KOPT-K1 (cell line): Measurements from ENCODE around the gene OGFRL1.

Source experiments
- H3K27ac ChIP-seq: fragments of 200-600 bp; sonication (generic); 2 replicates; pipeline ENCODE4 v1.5.1; 2016; ENCODE audit warnings: antibody characterized with exemption, mild to moderate bottlenecking, low read depth, low read length; ENCODE audit not compliant: poor library complexity, severe bottlenecking
- H3K36me3 ChIP-seq: fragments of 200-600 bp; sonication (generic); 2 replicates; pipeline ENCODE4 v1.5.1; 2017; ENCODE audit warnings: antibody characterized with exemption, mild to moderate bottlenecking, low read length, moderate library complexity; ENCODE audit not compliant: insufficient read depth
- H3K9me3 ChIP-seq: fragments of 200-600 bp; sonication (generic); 2 replicates; pipeline ENCODE4 v1.5.1; 2017; ENCODE audit warnings: antibody characterized with exemption, low read length, mild to moderate bottlenecking; ENCODE audit not compliant: insufficient read depth, poor library complexity, severe bottlenecking

Gene OGFRL1

DNA sequence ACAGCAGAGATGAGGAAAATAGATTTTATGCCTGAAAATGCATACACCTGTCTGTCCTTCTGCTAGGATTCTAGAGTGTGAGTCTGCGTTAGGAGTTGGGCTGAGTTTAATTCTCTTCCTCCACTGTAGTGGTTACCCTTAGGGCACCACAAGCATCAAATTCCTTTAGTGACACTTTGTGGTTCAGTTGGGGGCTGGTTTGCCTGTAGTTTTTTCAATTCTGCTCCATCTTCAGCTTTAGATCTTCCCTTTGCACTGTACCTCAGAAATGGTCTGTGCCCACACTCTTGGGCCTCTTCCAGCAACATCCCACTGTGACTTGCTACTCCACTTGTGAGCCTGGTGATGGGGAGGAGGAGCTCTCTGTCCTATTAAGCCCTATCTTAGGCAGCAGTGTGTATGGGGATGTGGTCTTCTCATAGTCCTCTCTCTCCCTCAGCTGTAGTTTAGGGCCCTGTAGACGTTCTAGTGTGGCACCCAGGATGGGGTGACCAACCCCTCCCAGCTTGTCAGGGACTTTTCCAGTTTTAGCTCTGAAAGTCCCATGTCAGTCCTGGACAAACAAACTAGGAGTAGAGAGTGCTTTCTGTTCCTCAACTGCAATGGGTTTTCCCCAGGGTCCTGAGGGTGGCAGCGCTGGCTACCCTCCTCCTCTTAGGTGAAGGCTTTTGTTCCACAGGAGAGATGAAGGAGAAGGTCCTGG, 19.7 kb upstream of the OGFRL1 start:
- Histone ChIP-seq H3K27ac (no peak overlapping the region), H3K36me3 (no peaks in the 10 kb centered on the region)

DNA sequence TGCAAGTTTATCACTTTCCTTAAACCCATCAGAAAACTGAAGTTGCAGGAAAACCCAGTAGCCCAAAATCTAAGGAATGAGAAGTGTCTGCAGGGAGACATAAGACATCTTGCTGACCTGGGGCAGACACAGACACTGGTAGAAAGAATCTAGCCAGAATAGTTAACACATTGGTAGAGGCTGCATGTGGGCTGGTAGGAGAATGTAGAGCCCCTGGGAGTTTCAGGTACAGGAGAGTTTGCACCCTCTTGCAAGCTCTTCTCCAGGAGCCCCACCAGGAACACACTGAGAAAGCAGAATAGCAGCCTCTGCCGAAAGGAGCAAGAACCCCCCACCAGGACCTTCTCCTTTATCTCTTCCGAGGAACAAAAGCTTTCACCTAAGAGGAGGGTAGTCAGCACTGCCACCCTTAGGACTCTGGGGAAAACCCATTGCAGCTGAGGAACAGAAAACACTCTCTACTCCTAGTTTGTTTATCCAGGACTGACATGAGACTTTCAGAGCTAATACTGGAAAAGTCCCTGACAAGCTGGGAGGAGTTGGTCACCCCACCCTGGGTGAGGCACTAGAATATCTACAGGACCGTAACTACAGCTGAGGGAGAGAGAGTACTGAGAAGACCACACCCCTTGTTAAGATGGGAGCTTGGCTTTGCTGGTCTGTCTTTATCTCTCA, 10.5 kb upstream of the OGFRL1 start:
- H3K36me3 ChIP-seq: no peaks in the 10 kb centered on the region
- no peaks in the 10 kb centered on the region for H3K9me3 ChIP-seq
- no peak overlapping the region for H3K27ac ChIP-seq

More for the DNA sequence above, 19.7 kb upstream of the OGFRL1 start:
- no peaks in the 10 kb centered on the region for H3K9me3 ChIP-seq

DNA sequence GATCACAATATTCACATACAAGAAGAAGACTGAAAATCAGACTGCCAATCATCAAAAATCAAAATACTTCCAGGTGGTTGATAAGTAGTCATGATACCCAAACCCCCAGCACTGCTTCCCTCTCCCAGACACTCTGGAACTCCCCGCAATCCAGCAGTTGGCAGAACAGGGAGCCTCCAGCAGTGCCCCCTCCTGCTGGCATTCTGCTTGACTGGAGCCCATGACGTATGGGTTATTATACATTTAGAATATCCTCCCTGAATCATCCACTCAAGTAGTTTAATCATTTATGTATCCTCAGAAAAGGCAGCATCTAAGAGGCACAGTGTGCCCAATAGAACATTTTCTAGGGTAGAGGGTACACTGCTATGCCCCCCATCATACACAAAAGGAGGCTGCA, 9.3 kb upstream of the OGFRL1 start:
- Histone ChIP-seq H3K36me3 (no peaks in the 10 kb centered on the region), H3K9me3 (no peaks in the 10 kb centered on the region), H3K27ac (no peak overlapping the region)

DNA sequence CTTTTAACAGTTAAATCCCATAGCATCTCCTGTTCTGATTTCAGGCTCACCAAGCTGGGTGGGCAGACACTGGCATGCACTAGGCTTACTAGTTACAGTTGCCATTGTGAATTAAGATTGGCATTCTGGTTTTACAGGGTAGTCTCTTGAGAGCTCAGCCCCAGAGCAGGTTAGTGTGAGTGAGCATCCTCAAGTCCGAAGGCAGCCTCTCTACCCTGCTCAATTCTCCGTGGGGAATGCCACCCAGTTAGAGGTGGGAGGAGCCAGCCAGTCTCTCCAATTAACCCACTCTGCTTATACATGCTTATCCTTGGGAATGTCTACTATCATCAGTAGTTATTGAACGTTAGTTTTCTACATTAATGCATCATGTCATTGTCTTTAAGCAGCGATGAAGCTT, 8.9 kb upstream of the OGFRL1 start:
- no peak overlapping the region for H3K27ac ChIP-seq
- H3K9me3 ChIP-seq: no peaks in the 10 kb centered on the region
- no peaks in the 10 kb centered on the region for H3K36me3 ChIP-seq

DNA sequence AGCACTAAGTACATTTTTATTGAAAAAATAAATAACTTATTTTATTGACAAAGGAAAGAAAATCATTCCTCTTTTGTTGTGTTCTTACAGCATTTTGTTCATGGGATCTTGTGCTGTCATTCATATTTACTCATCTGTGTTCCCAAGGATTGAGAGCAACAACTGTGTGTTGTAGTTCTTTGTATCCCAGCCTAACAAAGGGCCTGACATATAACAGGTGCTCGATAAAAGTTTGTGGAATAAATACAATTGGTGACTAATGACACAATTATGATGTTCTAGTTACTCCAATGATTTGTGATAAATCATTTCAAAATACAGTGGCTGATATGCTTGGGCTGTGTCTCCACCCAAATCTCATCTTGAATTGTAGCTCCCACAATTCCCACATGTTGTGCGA, 7.9 kb upstream of the OGFRL1 start:
- H3K9me3 ChIP-seq: no peaks in the 10 kb centered on the region
- H3K27ac ChIP-seq: no peak overlapping the region
- H3K36me3 ChIP-seq: no peaks in the 10 kb centered on the region

DNA sequence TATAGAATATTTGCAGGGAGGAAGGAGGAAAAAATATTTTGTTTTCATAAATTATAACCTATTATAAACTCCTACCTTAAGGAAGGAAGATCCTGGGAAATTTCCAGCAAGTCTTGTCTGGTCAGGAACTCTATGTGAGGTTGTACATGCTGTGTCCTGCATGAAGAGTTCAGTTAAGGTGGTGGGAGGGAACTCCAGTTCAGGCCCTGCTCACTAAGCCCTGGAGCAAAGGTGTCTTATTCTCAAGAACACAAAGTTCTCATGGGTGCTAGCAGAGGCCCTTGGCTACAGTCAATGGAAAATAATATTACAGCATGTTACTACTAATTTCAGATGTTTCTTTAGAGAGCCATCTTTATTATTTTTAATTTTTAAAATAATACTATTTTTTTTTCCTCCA, 3.8 kb upstream of the OGFRL1 start:
- Histone ChIP-seq H3K27ac (no peak overlapping the region), H3K9me3 (no peaks in the 10 kb centered on the region), H3K36me3 (no peaks in the 10 kb centered on the region)

DNA sequence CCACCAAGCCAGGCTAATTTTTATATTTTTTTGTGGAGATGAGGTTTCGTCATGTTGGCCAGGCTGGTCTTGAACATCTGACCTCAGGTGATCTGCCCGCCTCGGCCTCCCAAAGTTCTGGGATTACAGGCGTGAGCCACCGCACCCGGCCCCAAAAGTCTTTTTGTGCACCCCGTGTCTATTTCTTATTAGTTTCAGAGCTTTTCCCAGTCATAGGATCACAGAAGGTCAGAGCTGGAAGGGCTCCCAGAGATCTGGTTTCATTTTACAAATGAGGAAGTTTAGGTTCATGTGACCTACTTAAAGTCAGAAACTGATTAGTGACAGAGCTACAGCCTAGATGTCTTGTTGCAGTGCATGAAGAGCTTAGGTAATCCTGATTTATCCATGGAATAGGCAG, 1.6 kb upstream of the OGFRL1 start:
- Histone ChIP-seq H3K27ac (no peak overlapping the region), H3K36me3 (no peaks in the 10 kb centered on the region), H3K9me3 (no peaks in the 10 kb centered on the region)

DNA sequence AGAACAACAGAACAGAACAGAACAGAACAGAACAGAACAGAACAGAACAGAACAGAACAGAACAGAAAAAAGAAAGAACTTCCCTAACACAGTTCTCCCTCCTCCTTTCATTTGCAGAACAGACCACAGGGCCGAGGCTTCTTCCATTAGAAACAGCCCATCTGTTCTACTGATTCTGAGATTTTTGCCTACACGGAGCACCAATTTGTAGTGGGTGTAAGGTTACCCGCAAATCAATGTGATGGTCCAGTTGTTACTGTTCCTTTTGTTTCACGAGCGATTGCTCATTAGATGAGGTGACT, 734 bp upstream of the OGFRL1 start:
- no peaks in the 10 kb centered on the region for H3K36me3 ChIP-seq
- H3K27ac ChIP-seq: no peak overlapping the region
- H3K9me3 ChIP-seq: no peaks in the 10 kb centered on the region

DNA sequence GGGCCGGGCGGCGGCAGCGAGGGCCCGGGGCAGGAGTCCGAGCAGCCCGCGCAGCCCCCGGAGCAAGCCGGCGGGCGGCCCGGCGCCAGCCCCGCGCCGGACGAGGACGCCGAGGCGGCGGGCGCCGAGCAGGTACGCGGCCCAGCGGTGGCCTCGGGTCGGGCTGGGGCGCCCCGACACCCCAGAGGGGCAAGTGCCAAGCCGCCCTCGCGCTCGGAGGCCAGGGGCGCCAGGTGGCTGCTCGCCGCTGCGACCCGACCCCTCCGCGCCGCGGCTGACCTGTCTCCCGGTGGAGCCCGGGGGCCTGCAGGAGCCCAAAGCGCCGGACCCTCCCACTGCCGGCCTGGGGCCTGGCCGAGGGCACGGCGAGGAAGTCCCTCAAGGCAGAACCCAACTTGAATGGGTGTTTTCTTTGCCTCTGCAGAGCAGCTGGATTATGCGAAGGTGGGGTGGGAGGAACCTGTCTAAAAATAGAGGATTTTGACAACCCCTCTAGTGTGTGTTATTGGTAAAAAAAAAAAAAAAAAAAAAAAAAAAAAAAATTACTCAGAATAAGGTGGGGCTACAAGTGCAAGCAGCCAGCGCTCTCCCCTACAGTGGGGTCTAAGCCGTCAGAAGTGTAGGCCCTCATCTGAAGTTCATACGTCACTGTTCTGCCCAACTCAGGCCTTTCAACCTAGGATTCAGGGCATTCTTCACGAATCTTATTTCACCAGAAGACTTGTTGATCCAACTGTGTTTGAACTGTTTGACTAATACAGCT, 609 bp downstream of the OGFRL1 start:
- Histone ChIP-seq H3K9me3 (no peaks in the 10 kb centered on the region), H3K36me3 (no peaks in the 10 kb centered on the region), H3K27ac (no peak overlapping the region)

DNA sequence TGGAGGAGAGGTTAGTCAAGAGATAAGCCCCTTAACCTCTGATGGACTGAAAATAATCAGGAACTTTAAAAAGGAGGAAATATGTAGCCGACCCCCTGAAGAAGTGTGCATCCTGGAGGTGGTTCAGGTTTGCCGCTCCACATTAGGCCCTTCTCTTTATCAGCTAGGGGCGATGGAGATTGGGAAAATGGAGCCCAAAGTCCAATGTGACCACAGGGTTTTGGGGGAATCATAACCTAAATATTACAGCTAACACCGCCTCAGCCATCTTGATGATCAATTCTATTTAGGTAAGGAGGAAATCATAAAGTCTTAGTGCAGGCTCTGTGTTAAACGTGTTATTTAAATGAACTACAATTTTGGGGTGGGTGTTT, 1.2 kb downstream of the OGFRL1 start:
- no peaks in the 10 kb centered on the region for H3K9me3 ChIP-seq
- H3K36me3 ChIP-seq: no peaks in the 10 kb centered on the region
- no peak overlapping the region for H3K27ac ChIP-seq

DNA sequence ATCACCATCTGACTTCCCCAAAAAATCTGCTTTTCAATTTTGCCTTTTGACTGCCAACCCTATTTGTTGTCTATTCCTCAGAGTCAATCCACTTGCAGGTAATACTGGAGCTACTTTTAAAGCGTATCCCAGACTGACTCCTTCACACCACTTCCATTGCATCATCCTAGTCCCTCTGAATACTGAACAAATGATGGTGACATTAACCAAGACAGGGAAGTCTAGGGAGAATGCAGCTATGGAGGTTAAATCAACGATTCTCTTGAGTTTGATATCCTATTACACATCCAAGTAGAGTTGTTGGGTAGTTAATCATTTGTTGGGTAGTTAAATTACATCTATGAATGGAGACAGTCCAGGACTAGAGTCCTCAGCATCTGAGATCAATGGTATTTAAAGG, 2.0 kb downstream of the OGFRL1 start:
- H3K27ac ChIP-seq: no peak overlapping the region
- H3K9me3 ChIP-seq: no peaks in the 10 kb centered on the region
- no peaks in the 10 kb centered on the region for H3K36me3 ChIP-seq

DNA sequence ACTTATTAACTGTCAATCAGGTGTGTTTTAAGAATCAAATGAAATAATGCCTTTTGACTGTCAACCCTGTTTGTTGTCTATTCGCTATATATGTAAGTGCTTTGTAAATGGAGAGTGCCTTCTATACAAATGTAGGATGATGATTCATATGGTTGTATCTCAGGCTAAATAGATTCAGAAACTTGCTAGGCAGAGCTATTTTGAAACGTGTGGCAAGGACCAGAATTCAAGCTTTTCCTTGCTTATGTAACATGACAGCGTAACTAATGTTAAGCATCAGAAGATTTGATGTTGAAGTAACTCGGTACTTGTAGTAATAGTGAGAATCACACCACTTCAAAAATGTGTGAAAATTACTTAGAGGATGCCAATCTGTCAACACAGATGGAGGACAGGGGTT, 3.4 kb downstream of the OGFRL1 start:
- H3K27ac ChIP-seq: no peak overlapping the region
- no peaks in the 10 kb centered on the region for H3K36me3 ChIP-seq
- H3K9me3 ChIP-seq: no peaks in the 10 kb centered on the region

DNA sequence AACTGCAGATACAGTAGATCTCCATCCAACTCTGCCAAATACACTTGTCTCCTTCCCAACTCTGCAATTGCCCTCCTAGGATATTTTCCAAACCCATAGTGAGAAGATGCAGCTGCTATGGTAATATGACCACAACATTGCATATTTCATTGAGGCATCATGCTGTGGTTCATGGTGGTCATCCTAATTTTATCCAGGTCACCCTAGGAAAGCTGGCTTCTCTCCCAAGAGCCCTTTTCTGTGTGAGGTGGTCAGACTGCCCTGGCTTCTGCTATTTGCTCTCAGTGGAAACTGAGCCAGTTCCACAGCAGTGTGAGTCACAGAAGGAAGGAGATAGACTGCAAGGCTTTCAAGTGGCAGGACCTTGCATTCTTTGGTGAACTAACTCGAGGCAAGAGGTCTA, 5.5 kb downstream of the OGFRL1 start:
- Histone ChIP-seq H3K9me3 (no peaks in the 10 kb centered on the region), H3K27ac (no peak overlapping the region), H3K36me3 (no peaks in the 10 kb centered on the region)

DNA sequence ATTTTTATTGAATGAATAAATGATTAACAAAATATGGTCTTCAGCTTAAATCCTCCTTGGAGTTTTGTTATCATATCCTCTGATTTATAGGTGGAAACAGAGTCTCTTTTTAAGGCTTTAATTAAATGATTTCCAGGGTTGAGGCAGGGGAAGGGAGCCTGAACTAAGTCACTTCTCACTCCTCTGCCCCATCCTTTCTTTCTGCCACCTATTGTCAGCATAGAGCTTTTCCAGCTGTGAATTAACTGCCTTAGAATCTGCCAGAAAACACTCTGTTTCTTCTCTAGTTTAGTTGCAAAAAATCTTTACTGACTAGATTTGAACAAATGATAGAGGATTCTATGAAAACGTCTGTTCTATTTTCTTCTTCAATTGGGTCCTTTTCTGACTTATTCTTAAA, 9.8 kb downstream of the OGFRL1 start:
- no peaks in the 10 kb centered on the region for H3K9me3 ChIP-seq
- no peak overlapping the region for H3K27ac ChIP-seq
- no peaks in the 10 kb centered on the region for H3K36me3 ChIP-seq

DNA sequence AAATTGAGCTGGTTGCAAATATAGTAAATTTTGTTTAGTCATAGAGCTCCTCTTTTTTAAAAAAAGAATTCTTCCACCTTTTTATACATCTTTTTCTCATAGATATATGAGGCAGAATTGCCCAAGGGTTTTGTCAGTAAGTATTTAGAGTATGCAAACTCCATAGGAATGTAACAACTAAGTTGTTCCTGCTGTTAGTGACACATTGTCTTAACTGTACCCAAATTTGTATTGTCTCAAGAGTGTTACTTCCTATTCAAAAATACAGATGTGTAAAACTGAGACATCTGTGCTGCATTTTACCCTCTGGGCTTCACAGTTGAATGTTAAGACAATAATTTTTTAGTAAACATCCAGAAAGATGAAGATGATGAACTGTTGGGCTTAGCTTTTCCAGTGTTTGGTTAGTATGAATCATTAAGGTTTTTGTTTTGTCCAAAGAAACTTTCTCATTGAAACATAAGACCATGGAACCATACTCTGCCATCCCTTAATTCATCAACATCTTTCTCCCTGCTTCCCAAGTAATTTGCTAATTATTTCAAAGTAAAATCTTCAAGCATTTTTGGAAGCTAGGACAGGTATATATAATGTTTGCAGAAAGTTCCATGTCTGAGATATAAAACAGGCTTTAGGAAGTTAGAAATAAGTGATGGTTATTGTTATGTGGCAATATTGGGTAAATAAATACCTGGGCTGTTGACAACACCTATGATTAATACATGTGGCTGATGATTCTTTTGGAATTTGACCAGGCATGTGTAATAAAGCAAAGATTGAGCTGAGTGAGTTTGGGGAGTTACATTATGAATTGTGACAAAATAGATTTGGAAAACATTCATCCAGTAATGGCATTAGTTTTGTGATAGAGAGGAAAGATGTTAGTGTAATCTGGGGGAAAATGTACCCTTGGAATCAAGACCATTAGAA, 11.2 kb downstream of the OGFRL1 start:
- no peaks in the 10 kb centered on the region for H3K9me3 ChIP-seq
- H3K27ac ChIP-seq: no peak overlapping the region
- H3K36me3 ChIP-seq: no peaks in the 10 kb centered on the region
